NB4 (cell line): Measurements from ENCODE around the gene TSC22D1.

Experiments
- DNase-seq: peaks from one replicate; pipeline ENCODE4 v3.0.0; 2010; ENCODE audit warnings: low read depth
- H3K4me3 ChIP-seq: one replicate; pipeline ENCODE4 v1.5.1; 2011; ENCODE audit warnings: mild to moderate bottlenecking, low read depth, low read length, moderate library complexity
- MYC ChIP-seq: IDR thresholded peaks from 2 replicates; pipeline ENCODE4 v1.6.1; 2011; ENCODE audit warnings: low read depth, low read length
- POLR2A ChIP-seq: IDR thresholded peaks from 2 replicates; pipeline ENCODE4 v1.6.1; 2011; ENCODE audit warnings: mild to moderate bottlenecking; ENCODE audit not compliant: insufficient read length; ENCODE audit errors: extremely low read depth
- TF ChIP-seq, protein P1 (sequence below): IDR thresholded peaks from 2 replicates; pipeline ENCODE4 v1.6.1; 2011; ENCODE audit warnings: low read depth, low read length
- TF ChIP-seq, protein P2 (sequence below): IDR thresholded peaks from one replicate; pipeline ENCODE4 v1.5.1; 2012; ENCODE audit warnings: low read depth, low read length

TSC22D1 gene

GRCh38 chr13:44449999-44450821, 125.9 kb downstream of the TSC22D1 start:
- no peak overlapping the region for H3K4me3 ChIP-seq
- DNase-seq = no peak
- TF ChIP-seq, protein P1, sequence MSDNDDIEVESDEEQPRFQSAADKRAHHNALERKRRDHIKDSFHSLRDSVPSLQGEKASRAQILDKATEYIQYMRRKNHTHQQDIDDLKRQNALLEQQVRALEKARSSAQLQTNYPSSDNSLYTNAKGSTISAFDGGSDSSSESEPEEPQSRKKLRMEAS = no peak
- TF ChIP-seq POLR2A (no peak), MYC (no peak)
- TF ChIP-seq, protein P2, sequence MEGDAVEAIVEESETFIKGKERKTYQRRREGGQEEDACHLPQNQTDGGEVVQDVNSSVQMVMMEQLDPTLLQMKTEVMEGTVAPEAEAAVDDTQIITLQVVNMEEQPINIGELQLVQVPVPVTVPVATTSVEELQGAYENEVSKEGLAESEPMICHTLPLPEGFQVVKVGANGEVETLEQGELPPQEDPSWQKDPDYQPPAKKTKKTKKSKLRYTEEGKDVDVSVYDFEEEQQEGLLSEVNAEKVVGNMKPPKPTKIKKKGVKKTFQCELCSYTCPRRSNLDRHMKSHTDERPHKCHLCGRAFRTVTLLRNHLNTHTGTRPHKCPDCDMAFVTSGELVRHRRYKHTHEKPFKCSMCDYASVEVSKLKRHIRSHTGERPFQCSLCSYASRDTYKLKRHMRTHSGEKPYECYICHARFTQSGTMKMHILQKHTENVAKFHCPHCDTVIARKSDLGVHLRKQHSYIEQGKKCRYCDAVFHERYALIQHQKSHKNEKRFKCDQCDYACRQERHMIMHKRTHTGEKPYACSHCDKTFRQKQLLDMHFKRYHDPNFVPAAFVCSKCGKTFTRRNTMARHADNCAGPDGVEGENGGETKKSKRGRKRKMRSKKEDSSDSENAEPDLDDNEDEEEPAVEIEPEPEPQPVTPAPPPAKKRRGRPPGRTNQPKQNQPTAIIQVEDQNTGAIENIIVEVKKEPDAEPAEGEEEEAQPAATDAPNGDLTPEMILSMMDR = no peak

DNA sequence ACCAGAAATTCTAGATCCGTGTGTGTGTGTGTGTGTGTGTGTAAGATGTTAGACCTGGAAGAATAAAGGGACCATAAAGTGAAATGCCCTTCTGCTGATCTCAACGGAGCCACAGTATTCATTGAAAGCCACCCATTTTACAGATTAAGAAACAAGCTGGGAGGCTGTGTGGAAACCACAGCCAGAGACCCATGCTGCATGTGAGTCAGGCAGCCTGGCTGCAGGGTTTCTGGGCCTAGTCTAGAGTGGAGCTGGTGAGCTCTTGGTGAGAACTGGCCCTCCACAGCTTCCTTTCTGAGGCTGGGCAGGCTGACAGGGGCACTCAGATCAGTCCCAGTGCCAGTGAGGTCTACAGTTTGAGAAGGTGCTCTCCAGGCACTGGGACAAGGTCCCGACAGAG, 127.3 kb downstream of the TSC22D1 start:
- DNase-seq = no peak
- TF ChIP-seq POLR2A (no peak), MYC (no peak)
- TF ChIP-seq, protein P1 = no peak
- H3K4me3 ChIP-seq = no peak overlapping the region

DNA sequence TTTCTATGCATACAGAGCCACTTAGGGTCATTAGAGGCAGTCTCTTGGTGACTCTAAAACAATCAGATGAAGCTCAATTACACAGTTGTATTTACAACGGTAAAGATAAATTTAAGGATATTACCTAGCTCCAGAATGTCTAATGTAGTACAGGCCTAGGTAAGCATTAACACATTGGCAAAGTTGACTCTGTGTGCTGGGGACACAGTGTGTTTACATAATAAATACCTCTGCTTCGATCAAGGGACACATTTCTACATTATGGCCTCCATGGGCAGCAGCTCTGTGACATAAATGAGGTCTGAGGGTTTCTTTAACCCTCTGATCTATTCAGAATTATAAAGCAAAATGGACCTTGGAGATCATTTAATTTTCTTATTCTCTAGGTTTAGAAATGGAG, 127.8 kb downstream of the TSC22D1 start:
- TF ChIP-seq MYC (no peak), POLR2A (no peak)
- TF ChIP-seq, protein P1 = no peak
- TF ChIP-seq, protein P2 = no peak
- no peak overlapping the region for H3K4me3 ChIP-seq
- no peak for DNase-seq

GRCh38 chr13:44447783-44448321, 128.3 kb downstream of the TSC22D1 start:
- DNase-seq = no peak
- no peak overlapping the region for H3K4me3 ChIP-seq
- TF ChIP-seq MYC (no peak), POLR2A (no peak)
- TF ChIP-seq, protein P2 = no peak
- TF ChIP-seq, protein P1 = no peak

- no peak for TF ChIP-seq MYC
- TF ChIP-seq, protein P1 = no peak
- no peak for TF ChIP-seq POLR2A
- TF ChIP-seq, protein P2 = no peak
- no peak for DNase-seq
- H3K4me3 ChIP-seq = no peak overlapping the region
These were observed 136.0 kb downstream of the TSC22D1 start for GRCh38 chr13:44440046-44440608.

- DNase-seq = peak; percentile 37
- no peak overlapping the region for H3K4me3 ChIP-seq
- TF ChIP-seq, protein P1 = peak; percentile 97
- TF ChIP-seq MYC (peak; percentile 97), POLR2A (no peak)
These were observed 136.6 kb downstream of the TSC22D1 start for GRCh38 chr13:44439452-44440024.
